NB4 (cell line): ENCODE measurements around the gene IGSF8.

Experiments used
- POLR2A ChIP-seq: IDR thresholded peaks from 2 replicates; pipeline ENCODE4 v1.6.1; 2011; ENCODE audit warnings: mild to moderate bottlenecking; ENCODE audit not compliant: insufficient read length; ENCODE audit errors: extremely low read depth
- TF ChIP-seq, protein P1 (sequence below): IDR thresholded peaks from one replicate; pipeline ENCODE4 v1.5.1; 2012; ENCODE audit warnings: low read depth, low read length
- TF ChIP-seq, protein P2 (sequence below): IDR thresholded peaks from 2 replicates; pipeline ENCODE4 v1.6.1; 2011; ENCODE audit warnings: low read depth, low read length

DNA sequence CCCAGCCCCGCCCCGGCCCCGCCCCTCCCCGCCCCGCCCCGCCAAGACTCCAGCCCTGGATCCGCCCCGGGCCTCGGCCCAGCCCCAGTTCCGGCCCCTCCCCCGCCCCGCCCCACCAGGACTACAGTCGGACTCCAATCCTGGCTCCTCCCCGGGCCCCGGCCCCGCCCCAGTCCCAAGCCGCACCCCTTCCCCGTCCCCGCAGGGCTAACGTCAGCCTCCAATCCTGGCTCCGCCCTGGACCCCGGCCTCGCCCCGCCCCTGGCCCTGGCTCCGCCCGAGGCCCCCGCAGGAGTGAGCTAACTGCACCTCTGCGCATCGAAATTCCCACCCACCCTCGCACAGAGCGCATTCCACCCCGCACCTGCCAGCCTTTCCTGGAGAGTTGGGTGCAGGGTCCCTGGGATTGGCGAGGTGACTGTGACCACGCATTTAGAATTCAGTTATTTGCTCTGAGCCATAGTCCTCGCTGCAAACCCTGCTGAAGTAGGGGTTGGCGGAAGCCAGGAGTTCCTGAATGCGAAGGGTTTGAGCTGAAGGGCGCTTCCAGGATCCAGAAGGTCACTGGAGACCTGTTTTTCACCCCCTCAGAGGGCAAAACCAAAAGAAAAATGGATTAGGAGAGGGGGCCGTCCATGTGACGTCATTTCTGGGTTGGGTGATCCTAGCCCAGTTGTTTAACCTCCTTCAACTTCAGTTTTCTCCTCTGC, 588 bp upstream of the IGSF8 start:
- TF ChIP-seq, protein P1, sequence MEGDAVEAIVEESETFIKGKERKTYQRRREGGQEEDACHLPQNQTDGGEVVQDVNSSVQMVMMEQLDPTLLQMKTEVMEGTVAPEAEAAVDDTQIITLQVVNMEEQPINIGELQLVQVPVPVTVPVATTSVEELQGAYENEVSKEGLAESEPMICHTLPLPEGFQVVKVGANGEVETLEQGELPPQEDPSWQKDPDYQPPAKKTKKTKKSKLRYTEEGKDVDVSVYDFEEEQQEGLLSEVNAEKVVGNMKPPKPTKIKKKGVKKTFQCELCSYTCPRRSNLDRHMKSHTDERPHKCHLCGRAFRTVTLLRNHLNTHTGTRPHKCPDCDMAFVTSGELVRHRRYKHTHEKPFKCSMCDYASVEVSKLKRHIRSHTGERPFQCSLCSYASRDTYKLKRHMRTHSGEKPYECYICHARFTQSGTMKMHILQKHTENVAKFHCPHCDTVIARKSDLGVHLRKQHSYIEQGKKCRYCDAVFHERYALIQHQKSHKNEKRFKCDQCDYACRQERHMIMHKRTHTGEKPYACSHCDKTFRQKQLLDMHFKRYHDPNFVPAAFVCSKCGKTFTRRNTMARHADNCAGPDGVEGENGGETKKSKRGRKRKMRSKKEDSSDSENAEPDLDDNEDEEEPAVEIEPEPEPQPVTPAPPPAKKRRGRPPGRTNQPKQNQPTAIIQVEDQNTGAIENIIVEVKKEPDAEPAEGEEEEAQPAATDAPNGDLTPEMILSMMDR = no peak
- peak; percentile 36 for TF ChIP-seq POLR2A
- TF ChIP-seq, protein P2, sequence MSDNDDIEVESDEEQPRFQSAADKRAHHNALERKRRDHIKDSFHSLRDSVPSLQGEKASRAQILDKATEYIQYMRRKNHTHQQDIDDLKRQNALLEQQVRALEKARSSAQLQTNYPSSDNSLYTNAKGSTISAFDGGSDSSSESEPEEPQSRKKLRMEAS = no peak
